K562 (cell line): ENCODE results near the gene SUPT5H. TPM values are rescaled to one million over a fixed set of nuclear protein-coding genes. Genes with fewer than 3 reads are reported as not detected.
A peak's percentile ranks its signal among the peaks of the same experiment; 100 is the strongest.

Experiments
- CBX2 ChIP-seq: fragments of 200-600 bp; sonication (generic); IDR thresholded peaks from one replicate; pipeline ENCODE4 v1.6.1; 2012; ENCODE audit warnings: mild to moderate bottlenecking, low read length, inconsistent platforms; ENCODE audit not compliant: insufficient read depth, poor library complexity, severe bottlenecking
- DNMT1 ChIP-seq: fragments of 450-650 bp; IDR thresholded peaks from 2 replicates; pipeline ENCODE4 v1.6.1; 2016; ENCODE audit warnings: antibody characterized with exemption, mild to moderate bottlenecking
- HDAC3 ChIP-seq: fragments of 450-650 bp; IDR thresholded peaks from 2 replicates; pipeline ENCODE4 v1.6.1; 2018; ENCODE audit warnings: borderline replicate concordance, mild to moderate bottlenecking, moderate library complexity; ENCODE audit not compliant: partially characterized antibody
- KLF10 ChIP-seq: fragments of 250-450 bp; sonication (Bioruptor Pico); IDR thresholded peaks from 2 replicates; pipeline ENCODE4 v1.6.1; 2021; ENCODE audit warnings: matching md5 sums
- MTF1 ChIP-seq: fragments of 250-450 bp; sonication (Bioruptor Pico); IDR thresholded peaks from 2 replicates; pipeline ENCODE4 v1.9.0; 2021; ENCODE audit warnings: moderate library complexity, mild to moderate bottlenecking, inconsistent platforms, borderline replicate concordance
- PHB ChIP-seq: fragments of 250-450 bp; sonication (Bioruptor Pico); IDR thresholded peaks from 2 replicates; pipeline ENCODE4 v1.5.0; 2021
- PHF21A ChIP-seq: fragments of 450-650 bp; IDR thresholded peaks from 2 replicates; pipeline ENCODE4 v1.6.1; 2017; ENCODE audit warnings: low read depth, borderline replicate concordance
- POLR3G ChIP-seq: IDR thresholded peaks from 2 replicates; pipeline ENCODE4 v1.6.1; 2011; ENCODE audit not compliant: insufficient read length, insufficient replicate concordance; ENCODE audit errors: extremely low read depth
- RBM25 ChIP-seq: fragments of 200-400 bp; formaldehyde crosslinking; IDR thresholded peaks from 2 replicates; pipeline ENCODE4 v1.6.1; 2018; ENCODE audit warnings: low read length, low read depth, moderate library complexity; ENCODE audit not compliant: severe bottlenecking
- RFX1 ChIP-seq: fragments of 450-650 bp; IDR thresholded peaks from 2 replicates; pipeline ENCODE4 v1.6.1; 2016; ENCODE audit warnings: mild to moderate bottlenecking, moderate library complexity
- SAFB ChIP-seq: fragments of 200-400 bp; formaldehyde crosslinking; IDR thresholded peaks from 2 replicates; pipeline ENCODE4 v1.6.1; 2017; ENCODE audit warnings: low read depth, low read length, borderline replicate concordance
- SIN3A ChIP-seq, 2 experiments: fragments of 150-350 bp in 1 of 2; IDR thresholded peaks; 2 replicates each; pipeline ENCODE4 v1.6.1; 2011 to 2016; ENCODE audit warnings: borderline replicate concordance in 2 of 2, low read depth in 2 of 2, low read length in 2 of 2, mild to moderate bottlenecking in 2 of 2, moderate library complexity in 2 of 2; ENCODE audit not compliant: control insufficient read depth in 1 of 2
- TEAD1 ChIP-seq, 2 experiments: fragments of 450-650 bp in 1 of 2; sonication (generic) in 1 of 2; formaldehyde crosslinking; IDR thresholded peaks; 2 replicates each; pipeline versions ENCODE4 v1.4.0 to v1.8.0; 2020 to 2022; ENCODE audit warnings: mild to moderate bottlenecking in 2 of 2, missing genetic modification reagents in 1 of 2
- ZNF76 ChIP-seq: fragments of 250-450 bp; sonication (Bioruptor Pico); IDR thresholded peaks from 2 replicates; pipeline ENCODE4 v1.4.0; 2020; ENCODE audit warnings: mild to moderate bottlenecking, moderate library complexity, borderline replicate concordance
- ZNF766 ChIP-seq: fragments of 200-800 bp; sonication (Bioruptor generic); conservative IDR thresholded peaks from 2 replicates; pipeline ENCODE4 v1.6.1; 2016; ENCODE audit warnings: missing genetic modification characterization, missing compliant biosample characterization
- polyA plus RNA-seq, 8 experiments: library from polyadenylated mRNA; depleted of rRNA in 4 of 8; stranded (reverse) in 5 of 8; unstranded in 3 of 8; fragments of >200 nt; fragmentation: Nextera tagmentation in 2 of 8; fragmentation: Illumina TruSeq in 1 of 8; extraction: Ambion mirVana in 2 of 8; extraction: Trizol in 1 of 8; gene quantifications; 2 replicates each; pipeline versions ENCODE4 v1.2.1 to v1.2.3, GENCODE V29; 2011 to 2014; ENCODE audit warnings: inconsistent platforms in 1 of 8, missing spikeins in 1 of 8
- total RNA-seq, 7 experiments: library from RNA; depleted of rRNA in 6 of 7; stranded (reverse); fragments of >200 nt in 6 of 7; fragmentation: Illumina TruSeq in 2 of 7; extraction: Trizol in 2 of 7; gene quantifications; 2 replicates each; pipeline versions ENCODE4 v1.2.1 to v1.2.3, GENCODE V29; 2011 to 2021; ENCODE audit warnings: low replicate concordance in 1 of 7
- TF ChIP-seq, protein P1 (sequence below), 2 experiments: IDR thresholded peaks in 1 of 2; conservative IDR thresholded peaks in 1 of 2; 2 replicates each; pipeline ENCODE4 v1.6.1; 2016; ENCODE audit warnings: low read depth in 2 of 2, mild to moderate bottlenecking in 1 of 2, missing compliant biosample characterization in 1 of 2, missing genetic modification characterization in 1 of 2, moderate library complexity in 1 of 2
- TF ChIP-seq, protein P2 (sequence below): fragments of 250-450 bp; sonication (Bioruptor Pico); IDR thresholded peaks from 2 replicates; pipeline ENCODE4 v1.8.0; 2022; ENCODE audit warnings: inconsistent platforms
- TF ChIP-seq, protein P3 (sequence below): fragments of 450-650 bp; IDR thresholded peaks from 2 replicates; pipeline ENCODE4 v1.6.1; 2017; ENCODE audit warnings: mild to moderate bottlenecking, moderate library complexity
- TF ChIP-seq, protein P4 (sequence below): fragments of 250-450 bp; sonication (Bioruptor Pico); IDR thresholded peaks from 2 replicates; pipeline ENCODE4 v1.5.1; 2021; ENCODE audit warnings: mild to moderate bottlenecking

SUPT5H gene
- total and polyA plus RNA-seq, 9 of the 15 experiments (the other 6 are each of a cell fraction or from before 2014, with no cell fraction given): 13.3 to 85.9 (median 35.9) TPM

DNA sequence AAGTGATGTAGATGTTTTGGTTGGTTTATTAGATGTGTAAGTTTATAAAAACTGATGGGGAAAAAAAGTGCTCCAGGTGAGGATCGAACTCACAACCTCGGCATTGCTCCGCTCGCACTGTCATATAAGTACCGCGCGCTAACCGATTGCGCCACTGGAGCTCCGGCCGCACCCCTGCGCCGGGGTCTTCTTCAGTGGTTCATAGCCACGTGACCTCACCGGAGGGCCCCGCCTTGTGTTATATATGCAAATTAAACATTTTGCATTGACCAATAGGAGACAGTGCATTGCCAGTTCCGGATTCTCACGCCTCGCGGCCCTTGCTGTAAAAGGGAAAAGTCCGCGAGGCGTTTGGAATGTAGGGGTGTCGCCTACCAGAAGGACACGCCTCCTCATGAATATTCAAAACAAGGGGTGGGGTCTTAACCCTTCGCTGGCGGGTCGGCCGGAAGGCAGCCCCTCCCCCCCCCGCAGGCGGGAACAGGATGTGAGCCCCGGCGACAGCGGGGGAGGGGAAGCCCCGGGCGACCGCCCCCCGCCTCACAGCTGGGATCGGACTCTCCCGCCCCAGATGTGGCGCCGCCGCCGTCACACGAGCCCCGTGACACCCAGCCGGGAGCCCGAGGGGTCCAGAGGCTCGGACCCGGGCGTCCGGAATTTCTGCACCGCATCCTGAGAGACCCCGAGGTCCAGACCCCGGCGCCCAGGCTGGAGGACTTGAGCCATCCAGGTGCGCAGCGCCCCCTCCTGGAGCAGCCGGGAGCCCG lies 33.1 kb upstream of the SUPT5H start, which contains the start of gene PLEKHG2 (continued):
- TF ChIP-seq ZNF766 (peak; percentile 65), TEAD1 (CRISPR knock-in tag; IDR thresholded peaks at IDR 0.05) (peak; percentile 5 to 83; a peak in 2 of 4 replicates), CBX2 (no peak), DNMT1 (no peak), MTF1 (CRISPR knock-in tag) (no peak), POLR3G (no peak), RFX1 (no peak), SAFB (no peak), PHF21A (no peak), PHB (CRISPR knock-in tag) (peak; percentile 83; the same call in 1 of the 2 replicates), ZNF76 (CRISPR knock-in tag) (peak; percentile 70; the same call in 1 of the 2 replicates), HDAC3 (no peak), SIN3A (IDR thresholded peaks at IDR 0.05; ENCODE audit: borderline replicate concordance in 2 of 2, control insufficient read depth in 1 of 2, low read depth in 2 of 2, low read length in 2 of 2) (peak; percentile 63 to 91; a peak in 3 of 4 replicates), RBM25 (no peak), KLF10 (CRISPR knock-in tag) (no peak)
- TF ChIP-seq, protein P1, sequence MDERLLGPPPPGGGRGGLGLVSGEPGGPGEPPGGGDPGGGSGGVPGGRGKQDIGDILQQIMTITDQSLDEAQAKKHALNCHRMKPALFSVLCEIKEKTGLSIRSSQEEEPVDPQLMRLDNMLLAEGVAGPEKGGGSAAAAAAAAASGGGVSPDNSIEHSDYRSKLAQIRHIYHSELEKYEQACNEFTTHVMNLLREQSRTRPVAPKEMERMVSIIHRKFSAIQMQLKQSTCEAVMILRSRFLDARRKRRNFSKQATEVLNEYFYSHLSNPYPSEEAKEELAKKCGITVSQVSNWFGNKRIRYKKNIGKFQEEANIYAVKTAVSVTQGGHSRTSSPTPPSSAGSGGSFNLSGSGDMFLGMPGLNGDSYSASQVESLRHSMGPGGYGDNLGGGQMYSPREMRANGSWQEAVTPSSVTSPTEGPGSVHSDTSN (CRISPR knock-in tag; IDR thresholded peaks at IDR 0.05; ENCODE audit: low read depth): 0 out of 2 replicates have a peak, but pooled peaks have one; percentile 18
- TF ChIP-seq, protein P1 (tag; conservative IDR thresholded peaks at IDR 0.05; ENCODE audit: low read depth): no peak; the same call in 1 of the 2 replicates
- TF ChIP-seq, protein P2, sequence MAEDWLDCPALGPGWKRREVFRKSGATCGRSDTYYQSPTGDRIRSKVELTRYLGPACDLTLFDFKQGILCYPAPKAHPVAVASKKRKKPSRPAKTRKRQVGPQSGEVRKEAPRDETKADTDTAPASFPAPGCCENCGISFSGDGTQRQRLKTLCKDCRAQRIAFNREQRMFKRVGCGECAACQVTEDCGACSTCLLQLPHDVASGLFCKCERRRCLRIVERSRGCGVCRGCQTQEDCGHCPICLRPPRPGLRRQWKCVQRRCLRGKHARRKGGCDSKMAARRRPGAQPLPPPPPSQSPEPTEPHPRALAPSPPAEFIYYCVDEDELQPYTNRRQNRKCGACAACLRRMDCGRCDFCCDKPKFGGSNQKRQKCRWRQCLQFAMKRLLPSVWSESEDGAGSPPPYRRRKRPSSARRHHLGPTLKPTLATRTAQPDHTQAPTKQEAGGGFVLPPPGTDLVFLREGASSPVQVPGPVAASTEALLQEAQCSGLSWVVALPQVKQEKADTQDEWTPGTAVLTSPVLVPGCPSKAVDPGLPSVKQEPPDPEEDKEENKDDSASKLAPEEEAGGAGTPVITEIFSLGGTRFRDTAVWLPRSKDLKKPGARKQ (CRISPR knock-in tag): no peak
- TF ChIP-seq, protein P3, sequence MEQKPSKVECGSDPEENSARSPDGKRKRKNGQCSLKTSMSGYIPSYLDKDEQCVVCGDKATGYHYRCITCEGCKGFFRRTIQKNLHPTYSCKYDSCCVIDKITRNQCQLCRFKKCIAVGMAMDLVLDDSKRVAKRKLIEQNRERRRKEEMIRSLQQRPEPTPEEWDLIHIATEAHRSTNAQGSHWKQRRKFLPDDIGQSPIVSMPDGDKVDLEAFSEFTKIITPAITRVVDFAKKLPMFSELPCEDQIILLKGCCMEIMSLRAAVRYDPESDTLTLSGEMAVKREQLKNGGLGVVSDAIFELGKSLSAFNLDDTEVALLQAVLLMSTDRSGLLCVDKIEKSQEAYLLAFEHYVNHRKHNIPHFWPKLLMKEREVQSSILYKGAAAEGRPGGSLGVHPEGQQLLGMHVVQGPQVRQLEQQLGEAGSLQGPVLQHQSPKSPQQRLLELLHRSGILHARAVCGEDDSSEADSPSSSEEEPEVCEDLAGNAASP: no peak
- TF ChIP-seq, protein P4, sequence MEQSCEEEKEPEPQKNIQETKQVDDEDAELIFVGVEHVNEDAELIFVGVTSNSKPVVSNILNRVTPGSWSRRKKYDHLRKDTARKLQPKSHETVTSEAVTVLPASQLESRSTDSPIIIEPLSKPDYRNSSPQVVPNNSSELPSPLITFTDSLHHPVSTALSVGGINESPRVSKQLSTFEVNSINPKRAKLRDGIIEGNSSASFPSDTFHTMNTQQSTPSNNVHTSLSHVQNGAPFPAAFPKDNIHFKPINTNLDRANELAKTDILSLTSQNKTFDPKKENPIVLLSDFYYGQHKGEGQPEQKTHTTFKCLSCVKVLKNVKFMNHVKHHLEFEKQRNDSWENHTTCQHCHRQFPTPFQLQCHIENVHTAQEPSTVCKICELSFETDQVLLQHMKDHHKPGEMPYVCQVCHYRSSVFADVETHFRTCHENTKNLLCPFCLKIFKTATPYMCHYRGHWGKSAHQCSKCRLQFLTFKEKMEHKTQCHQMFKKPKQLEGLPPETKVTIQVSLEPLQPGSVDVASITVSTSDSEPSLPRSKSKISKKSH (CRISPR knock-in tag): no peak
